Hepatocyte (in vitro differentiated cells): ENCODE measurements around the gene ACOXL.

Source experiments
- CTCF ChIP-seq: fragments of 200-600 bp; sonication (generic); IDR thresholded peaks from 2 replicates; pipeline ENCODE4 v1.5.1; 2016; ENCODE audit warnings: antibody characterized with exemption, mild to moderate bottlenecking; ENCODE audit not compliant: poor library complexity
- EZH2 ChIP-seq: fragments of 200-600 bp; sonication (generic); IDR thresholded peaks from 2 replicates; pipeline ENCODE4 v1.6.1; 2016; ENCODE audit warnings: antibody characterized with exemption, mild to moderate bottlenecking, borderline replicate concordance

- TF ChIP-seq EZH2 (no peak), CTCF (no peak)
These were observed 252.5 kb downstream of the ACOXL start for GRCh38 chr2:110984694-110985490.
